Measurements from ENCODE around the gene PMEL.
A peak's percentile ranks its signal among the peaks of the same experiment; 100 is the strongest.
"Not testable (repeated sequence)": the region's sequence is repeated elsewhere in the genome, so short reads cannot be mapped to it uniquely, and the experiment has no call there.

The PMEL gene

DNA sequence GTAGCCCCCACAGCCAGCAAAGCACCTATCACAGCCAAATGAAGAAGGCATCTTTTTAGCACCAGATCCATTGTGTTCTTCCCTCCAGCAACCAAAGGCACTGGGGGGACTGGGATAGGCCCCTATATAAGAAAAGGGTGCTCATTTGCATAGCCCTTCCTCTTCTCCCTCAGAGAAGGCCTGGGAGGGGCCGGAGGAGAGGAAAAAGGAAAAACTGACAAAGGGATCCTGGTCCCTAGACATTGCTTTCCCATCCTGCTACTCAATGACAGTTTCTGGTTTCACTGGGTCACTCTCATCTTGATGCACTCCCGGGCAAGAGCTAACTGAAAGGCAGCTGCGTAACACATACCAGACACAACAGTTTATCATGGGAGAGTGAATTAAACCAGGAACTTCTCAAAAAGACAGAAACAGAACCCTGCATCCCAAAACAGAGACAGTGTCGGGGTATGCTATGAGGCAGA is at the start of gene PMEL:
Gene PMEL, minus strand, starts transcription at position 102 of the 467 bp plus-strand sequence. Its CDS starts 31 bp downstream, at position 71.
- no peak for DNase-seq

DNA sequence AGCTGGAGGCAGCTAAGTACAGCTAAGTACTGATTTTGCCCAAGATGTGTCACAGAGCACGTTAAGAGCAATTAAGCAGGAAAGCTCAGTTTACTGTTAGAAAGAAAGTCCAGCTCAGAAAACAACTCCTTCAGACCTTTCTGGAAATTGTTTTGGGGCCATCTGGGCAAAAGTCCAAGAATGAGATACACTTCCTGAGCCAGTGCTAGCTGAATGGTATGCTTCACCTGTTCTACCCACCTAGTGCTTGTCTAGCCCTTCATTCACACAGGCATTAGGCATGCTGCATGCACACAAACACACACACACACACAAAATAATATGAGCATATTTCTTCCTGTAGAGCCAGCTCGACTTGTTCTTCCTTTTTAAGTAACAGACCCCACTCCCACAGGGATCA is 48.4 kb upstream of the PMEL start:
- DNase-seq: no peak

DNA sequence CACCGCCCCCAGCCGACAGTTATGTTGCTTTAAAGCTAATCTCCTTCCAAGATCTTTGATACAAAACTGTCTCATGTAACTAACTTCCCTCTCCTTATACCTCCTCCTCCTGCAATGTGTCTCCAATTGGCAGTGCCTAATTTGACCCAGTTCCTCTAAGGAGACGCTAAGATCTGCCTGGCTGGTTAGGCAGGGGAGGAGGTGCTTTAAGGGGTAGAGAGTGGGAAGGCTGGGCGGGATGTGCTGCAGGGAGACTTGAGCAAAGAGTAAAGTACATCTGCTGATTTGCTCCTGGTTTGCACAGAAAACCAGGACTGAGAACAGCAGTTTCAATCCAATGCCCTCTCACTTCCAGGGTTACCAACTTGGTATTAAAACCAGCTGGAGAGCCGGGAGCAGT is 47.6 kb upstream of the PMEL start:
- no peak for DNase-seq

DNA sequence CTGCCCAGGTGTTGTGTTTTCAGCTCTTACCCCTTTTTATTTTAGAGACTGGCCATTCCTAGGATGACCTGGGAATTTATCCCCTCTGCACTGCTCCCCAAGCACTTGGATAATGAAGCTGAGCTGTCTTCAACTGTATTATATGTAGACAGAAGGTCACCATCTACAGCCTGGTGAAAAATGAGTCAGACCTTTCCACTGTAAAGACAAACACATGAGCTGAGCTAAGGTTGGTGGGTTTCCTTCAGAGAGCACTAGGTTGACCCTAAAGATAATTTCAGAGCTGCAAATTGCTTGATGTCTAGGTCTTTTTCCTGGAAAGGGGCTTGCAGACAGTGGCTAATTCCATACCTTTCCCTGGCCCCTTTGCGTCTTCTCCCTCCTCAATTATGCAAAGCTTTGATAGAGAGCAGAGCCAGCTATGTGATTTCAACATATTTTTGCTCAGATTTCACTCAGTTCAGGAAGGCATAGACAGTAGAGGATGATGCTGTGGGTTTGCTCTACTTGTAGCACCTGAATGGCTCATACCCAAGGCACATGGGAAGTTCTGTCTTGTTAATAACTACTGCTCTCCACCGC is 45.8 kb upstream of the PMEL start:
- no peak for DNase-seq

DNA sequence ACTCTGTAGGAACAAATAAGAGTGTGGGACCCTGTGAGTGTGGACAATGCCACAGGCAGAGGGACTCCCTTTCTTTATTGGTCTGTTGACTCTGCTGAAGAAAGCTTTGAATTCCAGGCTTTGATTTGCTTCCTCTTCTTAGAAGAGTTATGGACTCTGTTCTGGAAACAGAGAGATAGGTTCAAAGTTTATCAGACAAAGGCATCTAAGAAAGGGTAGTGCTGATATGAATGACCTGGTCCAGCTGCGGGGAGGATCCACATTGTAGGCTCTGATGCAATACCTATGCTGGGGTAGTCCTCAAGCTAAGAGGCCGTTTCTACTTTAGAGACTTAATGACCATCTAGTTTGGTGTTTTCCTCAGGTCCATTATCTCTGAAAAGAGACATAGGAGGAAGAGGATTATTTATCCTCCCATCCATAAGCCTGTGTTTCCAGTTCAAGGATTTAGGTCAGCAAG is 44.3 kb upstream of the PMEL start:
- no peak for DNase-seq

DNA sequence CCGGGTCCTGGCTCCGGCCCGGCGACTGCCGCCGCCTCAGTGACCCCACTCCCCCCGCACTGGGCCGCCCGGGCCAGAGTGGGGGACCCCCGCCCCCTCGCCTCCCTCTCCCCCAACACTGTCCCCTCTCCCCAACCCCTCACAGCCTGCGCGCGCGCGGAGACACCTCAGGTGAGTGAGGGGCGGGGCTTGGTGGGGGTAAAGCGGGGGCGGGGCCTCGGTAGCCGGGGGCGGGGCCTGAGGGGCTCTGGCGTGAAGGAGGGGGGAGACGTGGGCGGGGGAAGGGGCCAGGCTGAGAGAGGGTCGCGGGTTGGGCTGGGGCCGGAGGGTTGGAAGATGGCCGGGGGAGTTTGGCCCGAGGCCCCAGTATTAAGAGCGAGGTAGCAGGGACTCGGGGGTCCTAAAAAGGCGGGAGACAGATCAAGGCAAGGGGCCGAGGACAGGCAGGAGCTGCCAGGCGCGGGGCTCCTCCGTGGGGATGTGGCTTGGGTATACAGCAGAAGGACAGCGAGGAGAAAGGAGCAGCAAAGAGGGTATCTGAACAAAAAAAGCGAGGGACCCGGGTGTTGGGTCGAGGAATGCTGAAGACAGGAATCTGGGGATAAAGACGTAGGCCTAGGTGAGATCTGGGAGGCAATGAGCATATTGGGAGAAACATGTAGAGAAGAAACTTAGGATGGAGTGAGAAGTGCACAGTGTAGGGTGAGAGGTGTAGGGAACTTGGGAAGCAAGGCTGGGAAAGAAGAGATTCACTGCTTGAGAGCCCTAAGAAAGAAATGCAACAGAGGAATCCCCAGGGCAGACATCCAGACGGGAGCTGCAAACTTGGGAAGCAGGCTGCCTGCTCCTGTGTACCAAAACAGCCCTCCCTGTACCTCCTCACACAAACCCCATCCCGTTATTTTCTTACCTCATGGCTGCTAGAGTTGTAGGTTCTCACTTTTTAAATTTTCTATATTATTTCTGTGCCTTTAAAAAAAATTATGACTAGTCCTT is 42.0 kb upstream of the PMEL start:
- no peak for DNase-seq

DNA sequence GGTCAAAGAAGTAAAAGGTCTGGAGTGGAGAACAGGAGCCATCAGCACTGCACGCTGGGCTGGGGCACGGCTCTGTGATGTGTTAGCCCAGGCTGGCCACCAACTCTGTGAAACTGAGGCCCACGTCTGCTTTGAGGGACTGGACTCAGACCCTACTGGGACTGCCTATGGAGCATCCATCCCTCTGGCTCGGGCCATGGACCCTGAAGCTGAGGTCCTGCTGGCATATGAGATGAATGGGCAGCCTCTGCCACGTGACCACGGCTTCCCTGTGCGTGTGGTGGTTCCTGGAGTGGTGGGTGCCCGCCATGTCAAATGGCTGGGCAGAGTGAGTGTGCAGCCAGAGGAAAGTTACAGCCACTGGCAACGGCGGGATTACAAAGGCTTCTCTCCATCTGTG is 38.4 kb upstream of the PMEL start:
- no peak for DNase-seq

DNA sequence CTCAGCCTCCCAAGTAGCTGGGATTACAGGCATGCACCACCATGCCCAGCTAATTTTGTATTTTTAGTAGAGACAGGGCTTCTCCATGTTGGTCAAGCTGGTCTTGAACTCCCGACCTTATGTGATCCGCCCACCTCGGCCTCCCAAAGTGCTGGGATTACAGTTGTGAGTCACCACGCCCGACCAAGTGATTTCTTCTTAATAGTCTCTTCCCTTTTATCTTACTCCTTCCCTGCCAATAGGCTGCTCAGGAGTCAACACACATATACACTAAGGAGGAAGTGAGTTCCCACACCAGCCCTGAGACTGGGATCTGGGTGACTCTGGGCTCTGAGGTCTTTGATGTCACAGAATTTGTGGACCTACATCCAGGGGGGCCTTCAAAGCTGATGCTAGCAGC is 37.5 kb upstream of the PMEL start:
- not testable (repeated sequence) for DNase-seq

DNA sequence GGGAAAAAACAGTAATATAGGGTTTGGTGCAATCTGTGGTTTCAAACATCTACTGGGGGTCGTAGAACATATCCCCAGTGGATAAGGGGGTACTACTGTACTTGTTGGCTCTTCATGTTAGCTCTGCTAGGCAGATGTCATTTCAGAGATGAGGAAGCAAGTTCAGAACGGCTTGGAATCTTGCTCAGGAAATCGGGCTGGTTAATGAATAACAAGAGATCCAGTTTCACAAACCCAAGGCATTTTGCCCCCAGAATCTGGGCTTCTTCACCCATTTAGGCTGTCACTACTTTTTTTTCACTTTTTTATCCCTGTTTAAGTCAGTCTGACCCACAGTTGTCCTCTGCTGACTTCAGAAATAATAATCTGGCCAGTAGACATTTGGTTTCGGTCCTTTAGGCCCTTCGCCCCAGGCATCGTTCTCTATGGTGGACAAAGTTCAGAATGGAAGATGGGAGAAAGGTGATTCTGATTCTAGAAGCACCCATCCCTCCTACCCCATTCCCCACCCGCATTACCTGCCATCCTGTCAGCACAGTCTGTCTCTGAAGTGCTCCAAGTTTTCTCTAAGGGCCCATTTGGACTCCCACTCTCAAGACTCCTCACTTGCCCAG is 35.8 kb upstream of the PMEL start:
- no peak for DNase-seq

DNA sequence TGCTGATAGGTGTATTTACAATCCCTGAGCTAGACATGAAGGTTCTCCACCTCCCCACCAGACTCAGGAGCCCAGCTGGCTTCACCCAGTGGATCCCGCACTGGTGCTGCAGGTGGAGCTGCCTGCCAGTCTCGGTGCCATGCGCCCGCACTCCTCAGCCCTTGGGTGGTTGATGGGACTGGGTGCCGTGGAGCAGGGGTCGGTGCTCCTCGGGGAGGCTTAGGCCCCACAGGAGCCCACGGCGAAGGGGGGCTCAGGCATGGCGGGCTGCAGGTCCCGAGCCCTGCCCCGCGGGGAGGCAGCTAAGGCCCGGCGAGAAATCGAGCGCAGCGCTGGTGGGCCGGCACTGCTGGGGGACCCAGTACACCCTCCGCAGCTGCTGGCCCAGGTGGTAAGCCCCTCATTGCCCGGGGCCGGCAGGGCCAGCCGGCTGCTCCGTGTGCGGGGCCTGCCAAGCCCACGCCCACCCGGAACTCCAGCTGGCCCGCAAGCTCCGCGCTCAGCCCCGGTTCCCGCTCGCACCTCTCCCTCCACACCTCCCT is 34.2 kb upstream of the PMEL start:
- not testable (repeated sequence) for DNase-seq

DNA sequence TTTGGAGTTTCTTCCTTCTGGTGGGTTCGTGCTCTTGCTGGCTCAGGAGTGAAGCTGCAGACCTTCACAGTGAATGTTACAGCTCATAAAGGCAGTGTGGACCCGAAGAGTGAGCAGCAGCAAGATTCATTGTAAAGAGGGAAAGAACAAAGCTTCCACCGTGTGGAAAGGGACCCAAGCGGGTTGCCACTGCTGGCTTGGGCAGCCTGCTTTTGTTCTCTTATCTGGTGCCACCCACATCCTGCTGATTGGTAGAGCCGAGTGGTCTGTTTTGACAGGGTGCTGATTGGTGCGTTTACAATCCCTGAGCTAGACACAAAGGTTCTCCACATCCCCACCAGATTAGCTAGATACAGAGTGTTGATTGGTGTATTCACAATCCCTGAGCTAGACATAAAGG is 33.7 kb upstream of the PMEL start:
- not testable (repeated sequence) for DNase-seq

DNA sequence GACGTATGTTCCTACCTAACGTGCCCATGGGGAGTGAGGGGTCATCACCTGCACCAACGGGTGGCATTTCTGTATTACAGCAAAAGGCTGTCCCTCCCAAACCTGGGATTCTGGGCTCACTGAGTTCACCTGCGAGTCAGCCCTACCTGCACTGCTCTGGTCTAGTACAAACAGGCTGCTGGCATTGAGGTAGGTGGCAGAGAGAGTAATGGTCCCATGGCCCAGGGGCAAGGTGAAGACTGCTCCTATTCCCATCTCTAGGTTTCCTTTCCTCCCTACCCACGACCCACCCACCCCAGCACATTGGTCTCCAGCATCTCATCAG is 31.7 kb upstream of the PMEL start:
- DNase-seq: no peak

DNA sequence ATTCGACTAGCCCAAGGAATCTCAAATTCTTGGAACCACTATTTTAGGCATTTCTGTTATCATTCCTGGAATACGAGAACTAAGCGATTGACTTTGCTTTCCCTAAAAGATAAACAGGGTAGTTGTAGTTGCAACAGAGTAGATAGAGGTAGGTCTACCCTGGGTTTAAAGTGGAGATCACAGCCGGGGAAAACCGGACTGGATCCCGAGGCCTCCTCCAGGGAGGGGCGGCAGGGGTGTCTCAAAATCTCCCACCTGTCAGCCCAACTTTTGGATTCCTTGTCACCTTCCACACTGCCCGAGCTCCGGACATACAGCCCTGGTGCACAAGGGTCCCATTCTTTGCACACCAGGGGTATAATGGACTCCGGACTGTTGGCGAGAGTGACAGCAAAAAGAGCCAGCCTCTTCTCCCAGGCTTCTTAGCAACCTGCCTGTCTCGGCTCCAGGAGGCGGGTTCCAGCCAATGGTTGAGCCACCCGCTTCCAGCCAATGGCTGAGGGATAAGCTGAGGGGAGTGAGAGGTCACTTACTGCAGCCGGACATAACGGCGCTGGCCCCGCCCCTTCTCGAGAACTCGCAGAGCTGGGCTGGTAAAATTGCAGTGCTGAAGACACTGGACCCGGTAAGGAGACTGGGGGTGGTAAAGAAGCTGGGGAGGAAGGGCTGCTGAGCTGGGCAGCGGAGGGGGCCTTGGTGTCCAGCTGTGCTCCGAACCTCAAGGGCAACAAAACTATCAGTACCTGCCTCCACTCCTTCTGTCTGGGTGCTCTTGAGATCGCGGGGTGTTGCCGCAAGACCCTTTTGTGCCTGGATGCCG is 31.1 kb upstream of the PMEL start, which contains the start of gene SUOX:
Gene SUOX, plus strand, starts transcription at position 562 of the 820 bp plus-strand sequence. CDS start 4,946 bp downstream, outside the sequence.
- peak; percentile 43 for DNase-seq

DNA sequence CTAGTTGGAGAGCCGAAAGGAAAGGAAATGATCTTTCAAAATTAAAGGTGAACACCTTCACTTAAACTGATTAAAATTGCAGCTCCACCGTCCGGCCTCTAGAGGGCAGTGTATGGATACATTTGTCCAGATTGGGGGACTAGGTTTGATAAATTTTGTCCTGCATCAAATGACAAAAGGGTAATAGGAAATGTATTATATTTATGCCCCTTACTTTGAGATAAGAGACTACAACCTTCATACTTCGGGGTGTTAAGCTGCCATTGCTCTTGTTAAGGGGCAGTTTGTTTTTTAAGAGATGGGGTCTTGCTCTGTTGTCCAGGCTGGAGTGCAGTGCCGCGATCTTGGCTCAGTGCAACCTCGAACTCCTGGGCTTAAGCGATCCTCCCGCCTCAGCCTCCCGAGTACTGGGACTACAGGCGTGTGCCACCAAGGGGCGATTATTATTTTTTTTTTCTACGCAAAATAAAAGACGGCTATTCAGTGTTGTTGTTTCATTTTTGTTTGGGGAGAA is 30.4 kb upstream of the PMEL start:
- DNase-seq: peak; percentile 24

DNA sequence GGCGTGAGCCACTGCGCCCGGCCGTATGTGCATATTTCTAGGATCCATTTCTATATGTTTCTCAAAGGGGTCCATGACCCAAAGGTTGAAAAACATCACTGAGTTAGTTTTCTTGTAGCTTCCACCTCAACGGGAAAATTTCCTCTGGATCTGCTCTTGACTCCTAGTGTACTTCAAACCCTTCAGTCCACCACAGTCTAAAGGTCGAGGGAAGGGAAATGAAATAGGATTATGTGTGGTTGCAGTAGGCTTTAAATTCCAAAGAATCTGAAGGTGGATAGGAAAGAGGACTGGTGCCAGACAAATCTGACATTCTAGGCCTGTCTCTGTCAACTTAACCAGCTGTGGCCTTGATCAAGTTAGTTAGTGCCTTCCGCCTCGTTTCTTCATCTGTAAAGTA is 29.5 kb upstream of the PMEL start:
- no peak for DNase-seq

DNA sequence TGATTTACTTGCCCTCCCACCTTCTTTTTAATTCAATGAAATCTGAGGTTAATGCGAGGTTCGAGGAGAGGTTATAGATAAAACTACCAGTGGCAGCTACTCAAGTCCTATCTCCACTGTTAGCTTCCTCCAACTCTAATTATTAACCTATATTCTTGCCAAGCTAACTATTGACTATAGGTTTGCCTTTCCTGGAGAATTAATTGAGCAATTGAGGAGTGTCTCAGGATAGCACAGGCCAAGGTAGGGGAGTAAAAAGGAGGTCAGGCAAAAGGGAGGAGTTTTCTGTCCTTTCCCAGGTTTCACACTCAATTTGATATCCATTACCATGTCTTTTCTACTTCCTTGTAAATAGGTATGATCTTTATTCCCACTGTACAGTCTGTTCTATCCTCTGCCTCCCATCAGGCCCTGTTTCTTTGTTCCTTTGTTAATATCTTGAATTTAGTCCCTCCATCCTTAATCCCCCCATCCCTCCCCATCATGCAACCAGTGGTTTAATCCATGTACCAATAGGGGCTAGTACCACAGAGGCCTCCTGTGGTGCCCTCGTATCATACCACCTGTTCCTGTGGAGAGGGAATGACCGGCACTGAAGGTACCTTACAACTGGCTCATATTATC is 27.5 kb upstream of the PMEL start:
- no peak for DNase-seq

DNA sequence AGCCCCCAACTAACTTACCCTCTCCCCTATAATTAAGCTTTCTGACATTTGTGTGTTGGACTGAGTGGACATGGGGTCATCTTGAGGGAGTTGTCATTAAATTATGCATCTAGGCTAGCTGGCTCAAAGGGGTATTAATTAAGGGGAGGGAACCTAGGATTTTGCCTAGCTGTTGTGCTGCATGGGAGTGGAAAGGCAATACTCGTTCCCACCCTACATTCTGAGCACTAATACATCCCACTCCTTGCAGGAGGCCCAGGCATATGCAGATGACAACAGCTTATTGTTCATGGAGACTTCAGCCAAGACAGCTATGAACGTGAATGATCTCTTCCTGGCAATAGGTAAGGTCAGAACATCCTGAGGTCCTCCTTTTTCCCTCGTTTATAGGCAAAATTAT is 25.3 kb upstream of the PMEL start:
- no peak for DNase-seq

DNA sequence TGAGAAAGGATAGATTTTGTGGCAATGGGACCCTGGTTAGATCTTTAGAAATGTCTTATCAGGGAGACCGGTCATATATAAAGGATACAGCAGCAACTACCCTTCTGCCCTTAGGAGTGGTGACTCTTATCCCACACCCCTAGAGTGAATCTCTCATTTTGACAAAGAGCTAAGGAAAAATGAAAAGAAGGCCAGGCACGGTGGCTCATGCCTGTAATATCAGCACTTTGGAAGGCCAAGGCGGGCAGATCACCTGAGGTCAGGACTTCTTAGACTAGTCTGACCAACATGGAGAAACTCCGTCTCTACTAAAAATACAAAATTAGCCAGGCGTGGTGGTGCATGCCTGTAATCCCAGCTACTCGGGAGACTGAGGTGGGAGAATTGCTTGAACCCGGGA is 20.1 kb upstream of the PMEL start:
- DNase-seq: not testable (repeated sequence)

DNA sequence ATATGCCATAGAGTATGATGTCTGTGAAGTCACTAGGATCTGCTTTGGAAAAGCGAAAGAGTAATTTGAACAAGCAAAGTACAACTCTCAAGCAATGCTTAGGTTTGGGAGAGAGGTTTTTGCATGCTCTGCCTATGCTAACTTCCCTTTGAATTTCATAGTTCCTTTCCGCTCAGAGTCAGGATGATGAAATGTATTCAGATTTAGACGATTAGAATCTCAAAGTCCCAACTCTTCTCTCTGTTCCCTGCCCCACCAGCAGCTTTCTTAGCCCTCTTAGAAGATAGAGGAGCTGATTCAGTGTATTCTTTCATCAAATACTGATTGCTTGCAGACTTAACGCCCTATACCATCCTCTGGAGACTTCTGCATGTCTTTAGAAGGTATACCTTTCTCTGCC is 19.5 kb upstream of the PMEL start:
- DNase-seq: no peak

DNA sequence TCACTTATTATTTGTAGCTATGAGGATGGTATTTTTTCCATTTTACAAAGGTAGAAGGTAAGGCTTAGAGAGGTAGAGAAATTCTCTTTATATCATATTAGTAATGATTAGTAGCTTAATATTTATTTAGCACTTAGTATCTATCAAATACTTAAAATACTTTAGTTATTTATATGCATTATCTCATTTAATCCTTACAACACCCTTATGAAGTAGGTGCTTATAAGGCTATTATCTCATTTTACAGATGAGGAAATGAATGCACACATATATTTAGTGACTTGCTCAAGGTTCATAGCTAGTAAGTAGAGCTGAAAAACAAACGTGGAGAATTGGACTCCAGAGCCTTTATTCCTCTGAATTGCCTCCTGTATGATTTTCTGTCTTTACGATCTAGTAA is 19.0 kb upstream of the PMEL start:
- no peak for DNase-seq

DNA sequence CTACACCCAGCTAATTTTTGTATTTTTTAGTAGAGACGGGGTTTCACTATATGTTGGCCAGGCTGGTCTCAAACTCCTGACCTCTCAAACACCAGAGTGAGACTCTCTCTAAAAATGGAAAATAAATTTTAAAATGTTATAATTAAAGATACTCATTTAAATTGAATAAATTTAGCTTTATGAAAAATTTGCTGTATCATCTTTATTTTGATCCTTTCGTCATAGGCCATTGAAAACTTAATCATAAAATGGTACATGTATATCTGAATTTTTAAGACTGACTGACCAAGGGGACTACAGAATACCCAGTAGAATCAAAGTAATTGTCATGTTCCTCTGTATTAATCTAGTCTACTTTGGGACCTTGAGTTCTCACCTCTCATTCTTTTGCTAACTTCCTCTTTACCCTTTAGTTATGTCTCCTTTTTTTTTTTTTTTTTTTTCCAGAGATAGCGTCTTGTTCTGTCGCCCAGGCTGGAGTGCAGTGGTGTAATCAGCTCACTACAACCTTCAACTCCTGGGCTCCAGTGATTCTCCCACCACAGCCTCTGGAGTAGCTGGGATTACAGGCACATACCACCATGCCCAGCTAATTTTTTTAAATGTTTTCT is 17.5 kb upstream of the PMEL start:
- no peak for DNase-seq
